Caco-2 (cell line): Measurements from ENCODE around the gene APBA3. TPM values are rescaled to one million over a fixed set of nuclear protein-coding genes. Genes with fewer than 3 reads are reported as not detected.

Experiments
- BruUV-seq: library from RNA; stranded (reverse); fragments of 400-500 nt; replicated peaks from 2 replicates; lab custom pipeline; 2021; lab: Mats Ljungman, UMichigan
- CTCF ChIA-PET: fragments of 300-600 bp; sonication (Branson Sonifier 250); formaldehyde crosslinking; loops from one replicate; lab custom pipeline; 2022; ENCODE audit warnings: antibody characterized with exemption; lab: Charles Lee
- POLR2A ChIA-PET: fragments of 300-600 bp; sonication (Branson Sonifier 250); formaldehyde crosslinking; loops from one replicate; lab custom pipeline; 2022; ENCODE audit warnings: antibody characterized with exemption; lab: Charles Lee
- DNase-seq, 2 experiments: peaks; one replicate each; pipeline versions ENCODE4 v3.0.0 to v3.0.0-alpha.2; 2020 to 2022
- H3K27me3 ChIP-seq: replicated peaks from 2 replicates; pipeline ENCODE4 v1.6.0; 2011; ENCODE audit warnings: low read length; ENCODE audit not compliant: control insufficient read depth, insufficient read depth
- H3K36me3 ChIP-seq: 2 replicates; pipeline ENCODE4 v1.5.1; 2011; ENCODE audit warnings: low read length; ENCODE audit not compliant: control insufficient read depth, insufficient read depth
- H3K4me1 ChIP-seq: fragments of 250-450 bp; sonication (Bioruptor Pico); 2 replicates; pipeline ENCODE4 v1.5.1; 2020; ENCODE audit warnings: mild to moderate bottlenecking
- H3K4me3 ChIP-seq: 2 replicates; pipeline ENCODE4 v1.5.1; 2011; ENCODE audit warnings: low read depth, mild to moderate bottlenecking, control low read depth, low read length
- H3K9me3 ChIP-seq: fragments of 250-450 bp; sonication (Bioruptor Pico); 2 replicates; pipeline ENCODE4 v1.5.1; 2020; ENCODE audit warnings: mild to moderate bottlenecking, moderate library complexity
- H3K27ac Mint-ChIP-seq: one replicate; pipeline ENCODE4 v1.8.0; 2022; ENCODE audit warnings: mixed read lengths; ENCODE audit not compliant: unreplicated experiment
- H3K27me3 Mint-ChIP-seq: one replicate; pipeline ENCODE4 v1.8.0; 2022; ENCODE audit warnings: mixed read lengths; ENCODE audit not compliant: insufficient read depth, unreplicated experiment
- H3K36me3 Mint-ChIP-seq: one replicate; pipeline ENCODE4 v1.8.0; 2022; ENCODE audit warnings: mild to moderate bottlenecking, mixed read lengths; ENCODE audit not compliant: insufficient read depth, unreplicated experiment
- H3K4me1 Mint-ChIP-seq: one replicate; pipeline ENCODE4 v1.8.0; 2022; ENCODE audit warnings: low read depth, mixed read lengths; ENCODE audit not compliant: unreplicated experiment
- H3K4me3 Mint-ChIP-seq: one replicate; pipeline ENCODE4 v1.8.0; 2022; ENCODE audit warnings: mild to moderate bottlenecking, moderate library complexity, mixed read lengths; ENCODE audit not compliant: unreplicated experiment
- H3K9me3 Mint-ChIP-seq: one replicate; pipeline ENCODE4 v1.8.0; 2022; ENCODE audit warnings: mixed read lengths; ENCODE audit not compliant: unreplicated experiment
- CTCF ChIP-seq, 2 experiments: fragments of 200-600 bp in 1 of 2; IDR thresholded peaks; 1 replicate in 1 of 2; 2 replicates in 1 of 2; pipeline versions ENCODE4 v1.5.1 to v1.8.0; 2011 to 2022; ENCODE audit warnings: antibody characterized with exemption in 1 of 2, control low read depth in 1 of 2, inconsistent platforms in 1 of 2, low read depth in 1 of 2, low read length in 1 of 2, mild to moderate bottlenecking in 1 of 2, moderate library complexity in 1 of 2; ENCODE audit not compliant: insufficient read depth in 1 of 2, severe bottlenecking in 1 of 2, unreplicated experiment in 1 of 2
- intact Hi-C: fragments of 100-400 bp; cut with micrococcal nuclease; formaldehyde crosslinking; loops from one replicate; pipeline ENCODE4 v1.10.0; 2022; ENCODE audit not compliant: unreplicated experiment
- total RNA-seq: library from RNA; stranded (reverse); gene quantifications from 2 replicates; pipeline ENCODE4 v1.2.3, GENCODE V29; 2022

The APBA3 gene
- total RNA-seq, 1 experiment from 2014 or later: 22.1 TPM

- Histone ChIP-seq H3K9me3 (no peaks in the 10 kb centered on the region), H3K36me3 (no peaks in the 10 kb centered on the region), H3K4me1 (no peaks in the 10 kb centered on the region), H3K27me3 (no peaks in the 10 kb centered on the region), H3K4me3 (no peak overlapping the region)
- TF ChIP-seq CTCF (IDR thresholded peaks at IDR 0.05; ENCODE audit: insufficient read depth in 1 of 2, low read depth in 1 of 2, low read length in 1 of 2, severe bottlenecking in 1 of 2, unreplicated experiment in 1 of 2): no peak
- no peak overlapping the region for H3K4me3 Mint-ChIP-seq
- peaks cover 6% of the 10 kb centered on the region for H3K27me3 Mint-ChIP-seq
- H3K36me3 Mint-ChIP-seq: no peaks in the 10 kb centered on the region
- ChIA-PET POLR2A (no interaction called here), CTCF (no interaction called here)
- no peaks in the 10 kb centered on the region for H3K4me1 Mint-ChIP-seq
- H3K27ac Mint-ChIP-seq: no peak overlapping the region
- no TSS peak for BruUV-seq
- intact Hi-C loops: no loop called here
- no peaks in the 10 kb centered on the region for H3K9me3 Mint-ChIP-seq
- DNase-seq: no peak
Measured at GRCh38 chr19:3793799-3794198, 32.3 kb upstream of the APBA3 start.

- Mint-ChIP-seq H3K4me3 (no peak overlapping the region), H3K36me3 (no peaks in the 10 kb centered on the region), H3K9me3 (no peaks in the 10 kb centered on the region), H3K4me1 (no peaks in the 10 kb centered on the region), H3K27me3 (peaks cover 6% of the 10 kb centered on the region), H3K27ac (no peak overlapping the region)
- POLR2A ChIA-PET: no interaction called here
- H3K27me3 ChIP-seq: no peaks in the 10 kb centered on the region
- BruUV-seq: no TSS peak
- H3K4me1 ChIP-seq: no peaks in the 10 kb centered on the region
- H3K36me3 ChIP-seq: no peaks in the 10 kb centered on the region
- intact Hi-C loops: no loop called here
- H3K4me3 ChIP-seq: no peak overlapping the region
- DNase-seq: no peak
- CTCF ChIA-PET: no interaction called here
- no peaks in the 10 kb centered on the region for H3K9me3 ChIP-seq
- TF ChIP-seq CTCF (IDR thresholded peaks at IDR 0.05; ENCODE audit: insufficient read depth in 1 of 2, low read depth in 1 of 2, low read length in 1 of 2, severe bottlenecking in 1 of 2, unreplicated experiment in 1 of 2): no peak
Measured at GRCh38 chr19:3792114-3792513, 30.6 kb upstream of the APBA3 start.

- H3K4me1 ChIP-seq: no peaks in the 10 kb centered on the region
- no peaks in the 10 kb centered on the region for H3K36me3 Mint-ChIP-seq
- no peak overlapping the region for H3K4me3 Mint-ChIP-seq
- no peak for DNase-seq
- ChIA-PET CTCF (no interaction called here), POLR2A (no interaction called here)
- H3K27me3 ChIP-seq: no peaks in the 10 kb centered on the region
- H3K9me3 ChIP-seq: no peaks in the 10 kb centered on the region
- intact Hi-C loops: no loop called here
- H3K36me3 ChIP-seq: no peaks in the 10 kb centered on the region
- BruUV-seq: no TSS peak
- H3K27ac Mint-ChIP-seq: no peak overlapping the region
- H3K4me3 ChIP-seq: no peak overlapping the region
- H3K4me1 Mint-ChIP-seq: no peaks in the 10 kb centered on the region
- H3K27me3 Mint-ChIP-seq: peaks cover 6% of the 10 kb centered on the region
- no peaks in the 10 kb centered on the region for H3K9me3 Mint-ChIP-seq
- TF ChIP-seq CTCF (IDR thresholded peaks at IDR 0.05; ENCODE audit: insufficient read depth in 1 of 2, low read depth in 1 of 2, low read length in 1 of 2, severe bottlenecking in 1 of 2, unreplicated experiment in 1 of 2): no peak
Measured at GRCh38 chr19:3790941-3791340, 29.4 kb upstream of the APBA3 start.
